Measurements from ENCODE around the gene CUL3. TPM values are rescaled to one million over a fixed set of nuclear protein-coding genes. Genes with fewer than 3 reads are reported as not detected.

Gene CUL3
- total RNA-seq, 1 experiment from 2014 or later = 86.2 TPM

GRCh38 chr2:224449212-224450147 lies 135.7 kb downstream of the CUL3 start:
- POLR2A ChIA-PET = no interaction called here
- Mint-ChIP-seq H3K36me3 (no peaks in the 10 kb centered on the region), H3K27ac (peak overlapping the region; percentile 34; the same call in 1 of the 2 replicates), H3K4me3 (no peak overlapping the region), H3K9me3 (peaks cover 5% of the 10 kb centered on the region; the same call in 1 of the 2 replicates), H3K27me3 (ENCODE audit: low read depth) (no peaks in the 10 kb centered on the region), H3K4me1 (peaks cover 3% of the 10 kb centered on the region; the same call in 1 of the 2 replicates)
- DNase-seq (ENCODE audit: low spot score) = no peak
- CTCF ChIA-PET = interaction anchor here (0.6 to 2.3 kb wide), 10 partner anchors 9 to 479 kb away, joined by 3 to 10 read pairs (median 5); no protein-coding TSS in a partner anchor
- no peak for TF ChIP-seq NFYB (CRISPR knock-in tag; conservative IDR thresholded peaks at IDR 0.05; ENCODE audit: low read depth)
- peak; percentile 43; the same call in 1 of the 2 replicates for TF ChIP-seq CTCF (IDR thresholded peaks at IDR 0.05)
- peak; percentile 58 for ATAC-seq

- Mint-ChIP-seq H3K9me3 (no peaks in the 10 kb centered on the region), H3K36me3 (0 out of 2 replicates have a peak, but pooled peaks cover 3% of the 10 kb centered on the region), H3K4me3 (no peak overlapping the region), H3K27ac (no peak overlapping the region), H3K27me3 (ENCODE audit: low read depth) (peaks cover 7% of the 10 kb centered on the region), H3K4me1 (peaks cover 5% of the 10 kb centered on the region; the same call in 1 of the 2 replicates)
- ChIA-PET CTCF (no interaction called here), POLR2A (no interaction called here)
- DNase-seq (ENCODE audit: low spot score) (no peak), ATAC-seq (no peak)
- TF ChIP-seq HMGXB4 (CRISPR knock-in tag; IDR thresholded peaks at IDR 0.05) = no peak
- TF ChIP-seq IRF2 (CRISPR knock-in tag; IDR thresholded peaks at IDR 0.05; ENCODE audit: borderline replicate concordance, low read depth) = no peak
- no peak for TF ChIP-seq STAT6 (CRISPR knock-in tag; conservative IDR thresholded peaks at IDR 0.05; ENCODE audit: low read depth)
- no peak for TF ChIP-seq MAX (CRISPR knock-in tag; IDR thresholded peaks at IDR 0.05)
- no peak for TF ChIP-seq ZNF671 (CRISPR knock-in tag; IDR thresholded peaks at IDR 0.05)
- TF ChIP-seq ZNF317 (CRISPR knock-in tag; IDR thresholded peaks at IDR 0.05; ENCODE audit: borderline replicate concordance, low read depth) = no peak
- no peak for TF ChIP-seq TEAD4 (CRISPR knock-in tag; IDR thresholded peaks at IDR 0.05)
- no peak for TF ChIP-seq ZBTB21 (CRISPR knock-in tag; IDR thresholded peaks at IDR 0.05; ENCODE audit: borderline replicate concordance)
- no peak for TF ChIP-seq ZNF219 (CRISPR knock-in tag; IDR thresholded peaks at IDR 0.05; ENCODE audit: borderline replicate concordance)
- TF ChIP-seq ETV6 (CRISPR knock-in tag; IDR thresholded peaks at IDR 0.05) = no peak
- no peak for TF ChIP-seq USF2 (CRISPR knock-in tag; IDR thresholded peaks at IDR 0.05)
- TF ChIP-seq GABPB1 (CRISPR knock-in tag; IDR thresholded peaks at IDR 0.05) = no peak
- no peak for TF ChIP-seq OVOL2 (CRISPR knock-in tag; IDR thresholded peaks at IDR 0.05; ENCODE audit: borderline replicate concordance)
These were observed 136.9 kb downstream of the CUL3 start for GRCh38 chr2:224448236-224448635.

Measured in WTC11 (cell line).